T-helper 17 cell (primary cell): ENCODE results near the gene CLCN7. TPM values are rescaled to one million over a fixed set of nuclear protein-coding genes. Genes with fewer than 3 reads are reported as not detected.

Source experiments
- ATAC-seq: fragments of 150-1000 bp; cut with Tn5 transposase; 2 replicates; pipeline ENCODE4 v1.10.0; 2021; ENCODE audit warnings: mild to moderate bottlenecking, moderate library complexity
- DNase-seq, 3 donors: peaks; one replicate each; pipeline versions ENCODE4 v3.0.0 to v3.0.0-alpha.2; 2020 to 2021
- H3K9me3 ChIP-seq: one replicate; pipeline ENCODE4 v1.7.0; 2013; ENCODE audit warnings: low read length, mild to moderate bottlenecking; ENCODE audit not compliant: control insufficient read depth, poor library complexity, severe bottlenecking
- H3K27ac Mint-ChIP-seq: one replicate; pipeline ENCODE4 v1.8.0; 2022; ENCODE audit warnings: mild to moderate bottlenecking, moderate library complexity, mixed read lengths
- H3K27me3 Mint-ChIP-seq: one replicate; pipeline ENCODE4 v1.8.0; 2022; ENCODE audit warnings: mixed read lengths
- H3K36me3 Mint-ChIP-seq: one replicate; pipeline ENCODE4 v1.8.0; 2022; ENCODE audit warnings: low read depth, mixed read lengths
- H3K4me1 Mint-ChIP-seq: one replicate; pipeline ENCODE4 v1.8.0; 2022; ENCODE audit warnings: mild to moderate bottlenecking, mixed read lengths
- H3K4me3 Mint-ChIP-seq: one replicate; pipeline ENCODE4 v1.8.0; 2022; ENCODE audit warnings: mild to moderate bottlenecking, moderate library complexity, mixed read lengths
- total RNA-seq, 4 donors: library from RNA in 2 of 4; stranded (reverse) in 2 of 4; gene quantifications; one replicate each; pipeline ENCODE4 v1.2.3 and lab custom pipeline; 2022 to 2026

The CLCN7 gene, protein sequence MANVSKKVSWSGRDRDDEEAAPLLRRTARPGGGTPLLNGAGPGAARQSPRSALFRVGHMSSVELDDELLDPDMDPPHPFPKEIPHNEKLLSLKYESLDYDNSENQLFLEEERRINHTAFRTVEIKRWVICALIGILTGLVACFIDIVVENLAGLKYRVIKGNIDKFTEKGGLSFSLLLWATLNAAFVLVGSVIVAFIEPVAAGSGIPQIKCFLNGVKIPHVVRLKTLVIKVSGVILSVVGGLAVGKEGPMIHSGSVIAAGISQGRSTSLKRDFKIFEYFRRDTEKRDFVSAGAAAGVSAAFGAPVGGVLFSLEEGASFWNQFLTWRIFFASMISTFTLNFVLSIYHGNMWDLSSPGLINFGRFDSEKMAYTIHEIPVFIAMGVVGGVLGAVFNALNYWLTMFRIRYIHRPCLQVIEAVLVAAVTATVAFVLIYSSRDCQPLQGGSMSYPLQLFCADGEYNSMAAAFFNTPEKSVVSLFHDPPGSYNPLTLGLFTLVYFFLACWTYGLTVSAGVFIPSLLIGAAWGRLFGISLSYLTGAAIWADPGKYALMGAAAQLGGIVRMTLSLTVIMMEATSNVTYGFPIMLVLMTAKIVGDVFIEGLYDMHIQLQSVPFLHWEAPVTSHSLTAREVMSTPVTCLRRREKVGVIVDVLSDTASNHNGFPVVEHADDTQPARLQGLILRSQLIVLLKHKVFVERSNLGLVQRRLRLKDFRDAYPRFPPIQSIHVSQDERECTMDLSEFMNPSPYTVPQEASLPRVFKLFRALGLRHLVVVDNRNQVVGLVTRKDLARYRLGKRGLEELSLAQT
- total RNA-seq (100 to 1,000 TPM in 1 of 2 donors, 10 to 100 TPM in 1; 93.9 to 113 TPM), total RNA-seq (lab: John Stamatoyannopoulos, UW) (76.7 to 107 reads per million in 2 donors)

- peaks cover 19% of the 10 kb centered on the region for H3K4me1 Mint-ChIP-seq
- H3K9me3 ChIP-seq, result no peaks in the 10 kb centered on the region
- H3K27ac Mint-ChIP-seq, result peak within 1 kb of the TSS; percentile 78
- H3K4me3 Mint-ChIP-seq, result peak within 1 kb of the TSS; percentile 78
- no peaks in the 10 kb centered on the region for H3K27me3 Mint-ChIP-seq
- ATAC-seq (peak; percentile 93), DNase-seq (peak; percentile 80 to 82 (median 81))
- H3K36me3 Mint-ChIP-seq, result no peaks in the 10 kb centered on the region
Observed at GRCh38 chr16:1474796-1475551, at the start of gene CLCN7. Gene CLCN7 (minus strand): TSS chr16:1475028. CDS start chr16:1474974, 54 bp downstream.

- Mint-ChIP-seq H3K27me3 (no peaks in the 10 kb centered on the region), H3K27ac (no peak overlapping the region), H3K4me3 (no peak overlapping the region), H3K4me1 (peaks cover 11% of the 10 kb centered on the region), H3K36me3 (no peaks in the 10 kb centered on the region)
- ATAC-seq (no peak), DNase-seq (no peak)
- H3K9me3 ChIP-seq, result no peaks in the 10 kb centered on the region
Observed at GRCh38 chr16:1524366-1524765, 49.5 kb upstream of the CLCN7 start.

DNA sequence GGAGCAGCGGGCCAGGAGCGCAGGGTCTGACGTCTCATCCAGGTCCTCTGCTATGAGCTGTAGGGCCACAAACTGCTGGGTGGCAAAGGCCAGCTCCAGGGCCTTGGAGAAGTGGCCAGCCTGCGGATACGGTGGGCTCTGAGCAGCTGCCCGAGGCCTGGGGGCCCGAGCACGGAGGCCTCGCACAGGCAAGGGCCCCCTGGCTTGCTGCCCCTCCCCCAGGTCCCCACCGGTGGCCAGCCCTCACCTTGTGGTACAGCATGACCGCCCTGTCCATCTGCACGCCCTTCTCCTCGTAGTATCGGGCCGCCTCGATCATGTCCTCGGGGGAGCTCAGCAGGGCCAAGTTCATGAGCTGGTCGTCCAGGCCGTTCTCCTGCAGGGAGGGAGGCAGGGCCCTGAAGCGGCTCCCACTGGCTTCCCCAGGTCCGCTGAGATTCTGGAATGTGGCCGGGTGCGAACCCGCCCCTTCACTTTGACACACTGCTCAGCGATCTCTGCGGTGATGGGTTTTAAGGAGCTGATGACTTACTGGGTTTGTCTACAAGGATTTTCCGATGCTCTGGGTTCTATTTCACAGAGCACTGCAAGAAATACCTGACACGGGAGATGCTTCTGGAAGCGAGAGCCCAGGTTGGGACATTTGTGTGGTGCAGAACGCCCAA, 48.9 kb upstream of the CLCN7 start:
- Mint-ChIP-seq H3K36me3 (no peaks in the 10 kb centered on the region), H3K4me3 (no peak overlapping the region), H3K4me1 (peaks cover 10% of the 10 kb centered on the region), H3K27me3 (no peaks in the 10 kb centered on the region), H3K27ac (no peak overlapping the region)
- H3K9me3 ChIP-seq, result no peaks in the 10 kb centered on the region
- DNase-seq (no peak), ATAC-seq (no peak)

DNA sequence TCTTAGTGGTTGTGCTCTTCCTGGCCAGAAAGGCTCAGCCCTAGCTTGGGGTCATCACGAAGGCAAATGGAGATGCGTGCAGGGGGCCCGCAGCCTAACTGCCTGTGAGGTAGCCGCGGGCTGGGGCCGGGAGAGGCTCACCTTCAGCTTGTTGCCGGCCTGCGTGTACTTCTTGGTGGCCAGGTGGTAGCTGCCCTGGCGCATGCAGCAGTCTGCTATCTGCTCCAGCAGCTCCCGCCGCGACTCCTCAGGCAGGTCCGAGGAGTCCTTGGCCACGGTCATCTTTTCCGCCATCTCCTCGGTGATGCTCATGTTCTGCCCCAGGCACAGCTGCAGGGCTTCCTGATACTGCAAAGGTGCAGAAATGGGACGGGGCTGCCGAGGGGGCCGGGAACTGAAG, 45.6 kb upstream of the CLCN7 start:
- DNase-seq (no peak), ATAC-seq (no peak)
- no peak overlapping the region for H3K27ac Mint-ChIP-seq
- no peak overlapping the region for H3K4me3 Mint-ChIP-seq
- no peaks in the 10 kb centered on the region for H3K36me3 Mint-ChIP-seq
- no peaks in the 10 kb centered on the region for H3K27me3 Mint-ChIP-seq
- H3K9me3 ChIP-seq, result no peaks in the 10 kb centered on the region
- H3K4me1 Mint-ChIP-seq, result peaks cover 2% of the 10 kb centered on the region

- no peak for DNase-seq
- no peaks in the 10 kb centered on the region for H3K27me3 Mint-ChIP-seq
- no peak overlapping the region for H3K4me3 Mint-ChIP-seq
Observed at GRCh38 chr16:1519831-1520230, 45.0 kb upstream of the CLCN7 start.

GRCh38 chr16:1518626-1519135, 43.9 kb upstream of the CLCN7 start:
- no peaks in the 10 kb centered on the region for H3K36me3 Mint-ChIP-seq
- no peaks in the 10 kb centered on the region for H3K27me3 Mint-ChIP-seq
- no peak for ATAC-seq
- no peaks in the 10 kb centered on the region for H3K9me3 ChIP-seq
- DNase-seq, result no peak
- H3K4me1 Mint-ChIP-seq, result peaks cover 2% of the 10 kb centered on the region
- no peak overlapping the region for H3K27ac Mint-ChIP-seq
- no peak overlapping the region for H3K4me3 Mint-ChIP-seq

More at GRCh38 chr16:1519831-1520230, 45.0 kb upstream of the CLCN7 start:
- H3K9me3 ChIP-seq, result no peaks in the 10 kb centered on the region
- Mint-ChIP-seq H3K4me1 (peaks cover 2% of the 10 kb centered on the region), H3K27ac (no peak overlapping the region), H3K36me3 (no peaks in the 10 kb centered on the region)
- ATAC-seq, result no peak

DNA sequence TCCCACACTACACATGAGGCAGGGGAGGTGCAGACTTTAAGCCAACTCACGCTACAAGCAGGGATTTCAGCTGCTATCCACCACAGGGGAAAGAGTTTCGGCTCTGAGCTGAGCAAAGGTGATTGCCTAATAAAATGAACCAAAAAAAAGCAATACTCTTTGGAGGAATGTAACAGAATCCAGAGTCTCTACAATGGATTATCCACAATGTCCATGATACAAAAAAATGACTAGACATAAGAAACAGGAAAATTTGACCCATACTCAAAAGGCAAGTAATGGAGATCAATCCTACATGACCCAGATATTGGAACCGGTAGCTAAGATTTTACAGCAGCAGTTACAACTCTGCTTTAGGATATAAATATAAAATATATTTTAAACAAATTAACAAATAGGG, 39.7 kb upstream of the CLCN7 start:
- ATAC-seq (no peak), DNase-seq (no peak)
- peaks cover 5% of the 10 kb centered on the region for H3K4me1 Mint-ChIP-seq
- no peak overlapping the region for H3K4me3 Mint-ChIP-seq
- no peak overlapping the region for H3K27ac Mint-ChIP-seq
- peaks cover 3% of the 10 kb centered on the region for H3K36me3 Mint-ChIP-seq
- no peaks in the 10 kb centered on the region for H3K9me3 ChIP-seq
- H3K27me3 Mint-ChIP-seq, result no peaks in the 10 kb centered on the region

GRCh38 chr16:1512774-1513173, 37.9 kb upstream of the CLCN7 start:
- peaks cover 3% of the 10 kb centered on the region for H3K36me3 Mint-ChIP-seq
- H3K27me3 Mint-ChIP-seq, result no peaks in the 10 kb centered on the region
- no peaks in the 10 kb centered on the region for H3K9me3 ChIP-seq
- H3K4me3 Mint-ChIP-seq, result no peak overlapping the region
- no peak overlapping the region for H3K27ac Mint-ChIP-seq
- H3K4me1 Mint-ChIP-seq, result peaks cover 5% of the 10 kb centered on the region
- ATAC-seq (no peak), DNase-seq (no peak)

DNA sequence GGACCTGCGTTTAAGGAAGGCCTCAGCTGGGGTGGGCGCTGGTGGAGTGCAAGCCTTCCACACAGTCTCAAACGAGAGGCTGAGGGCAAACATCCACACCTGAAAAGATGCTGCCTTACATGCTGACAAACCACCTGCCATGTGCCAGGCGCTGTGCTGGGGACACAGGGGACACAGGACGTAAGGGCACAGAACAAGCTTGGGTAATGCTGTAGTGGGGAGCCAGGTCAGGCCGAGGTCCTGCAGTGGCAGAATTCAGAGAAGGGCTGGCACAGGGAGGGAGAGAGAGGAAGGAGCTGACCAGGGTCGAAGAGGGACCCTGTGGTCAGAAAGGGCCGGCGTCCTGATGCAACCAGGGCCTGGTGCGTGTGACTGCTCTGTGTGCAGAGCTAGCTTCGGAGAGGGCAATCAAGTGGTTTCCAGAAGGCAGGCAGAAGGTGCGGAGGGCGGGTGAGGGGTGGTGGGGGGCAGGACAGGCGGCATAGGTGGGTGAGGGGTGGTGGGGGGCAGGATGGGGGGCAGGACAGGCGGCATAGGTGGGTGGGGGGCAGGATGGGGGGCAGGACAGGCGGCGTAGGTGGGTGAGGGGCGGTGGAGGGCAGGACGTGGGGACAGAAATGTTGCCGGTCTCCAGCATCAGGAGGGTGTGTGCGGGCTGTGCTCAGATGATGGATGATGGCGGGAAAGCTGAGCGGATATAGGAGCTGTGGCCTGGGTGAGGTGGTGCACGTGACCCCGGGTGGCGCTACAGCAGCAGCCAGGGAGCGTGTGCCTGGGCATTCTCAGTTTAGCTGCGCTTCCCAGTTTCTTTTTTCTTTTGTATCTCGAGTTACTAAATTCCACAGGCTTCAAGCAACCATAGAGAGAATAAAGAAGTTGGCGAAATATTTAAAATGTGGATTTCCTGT, 37.1 kb upstream of the CLCN7 start:
- H3K9me3 ChIP-seq, result no peaks in the 10 kb centered on the region
- Mint-ChIP-seq H3K36me3 (peaks cover 3% of the 10 kb centered on the region), H3K27me3 (no peaks in the 10 kb centered on the region), H3K27ac (no peak overlapping the region), H3K4me3 (no peak overlapping the region), H3K4me1 (peaks cover 5% of the 10 kb centered on the region)
- DNase-seq (no peak), ATAC-seq (no peak)

DNA sequence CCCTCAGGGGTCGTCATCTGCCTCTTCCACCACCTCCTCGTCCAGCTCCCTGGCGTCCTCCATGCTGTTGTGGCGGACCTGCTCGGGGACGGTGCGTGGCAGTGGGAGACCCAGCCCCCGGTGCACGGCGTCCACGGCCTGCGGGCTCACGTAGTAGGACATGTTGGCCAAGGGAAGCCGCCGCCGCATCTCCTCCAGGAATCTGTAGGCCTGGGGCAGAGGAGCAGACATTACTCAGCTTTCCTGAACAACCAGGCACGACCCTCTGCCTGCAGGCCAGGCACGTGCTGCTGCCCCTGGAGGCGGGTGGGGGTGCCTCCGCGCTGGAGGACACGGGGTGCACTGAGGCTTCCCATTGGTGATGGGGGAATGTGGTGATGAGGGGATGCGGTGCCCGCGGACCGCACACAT, 36.1 kb upstream of the CLCN7 start:
- DNase-seq, result no peak
- no peaks in the 10 kb centered on the region for H3K9me3 ChIP-seq
- no peak for ATAC-seq
- Mint-ChIP-seq H3K4me3 (no peak overlapping the region), H3K27me3 (no peaks in the 10 kb centered on the region), H3K36me3 (peaks cover 3% of the 10 kb centered on the region), H3K27ac (no peak overlapping the region), H3K4me1 (peaks cover 3% of the 10 kb centered on the region)

GRCh38 chr16:1510272-1510671, 35.4 kb upstream of the CLCN7 start:
- ATAC-seq (no peak), DNase-seq (no peak)
- Mint-ChIP-seq H3K4me1 (peaks cover 3% of the 10 kb centered on the region), H3K4me3 (no peak overlapping the region), H3K36me3 (peaks cover 3% of the 10 kb centered on the region), H3K27ac (no peak overlapping the region), H3K27me3 (no peaks in the 10 kb centered on the region)
- H3K9me3 ChIP-seq, result no peaks in the 10 kb centered on the region
